ENCODE measurements around the gene CD55.

Gene CD55, protein sequence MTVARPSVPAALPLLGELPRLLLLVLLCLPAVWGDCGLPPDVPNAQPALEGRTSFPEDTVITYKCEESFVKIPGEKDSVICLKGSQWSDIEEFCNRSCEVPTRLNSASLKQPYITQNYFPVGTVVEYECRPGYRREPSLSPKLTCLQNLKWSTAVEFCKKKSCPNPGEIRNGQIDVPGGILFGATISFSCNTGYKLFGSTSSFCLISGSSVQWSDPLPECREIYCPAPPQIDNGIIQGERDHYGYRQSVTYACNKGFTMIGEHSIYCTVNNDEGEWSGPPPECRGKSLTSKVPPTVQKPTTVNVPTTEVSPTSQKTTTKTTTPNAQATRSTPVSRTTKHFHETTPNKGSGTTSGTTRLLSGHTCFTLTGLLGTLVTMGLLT

DNA sequence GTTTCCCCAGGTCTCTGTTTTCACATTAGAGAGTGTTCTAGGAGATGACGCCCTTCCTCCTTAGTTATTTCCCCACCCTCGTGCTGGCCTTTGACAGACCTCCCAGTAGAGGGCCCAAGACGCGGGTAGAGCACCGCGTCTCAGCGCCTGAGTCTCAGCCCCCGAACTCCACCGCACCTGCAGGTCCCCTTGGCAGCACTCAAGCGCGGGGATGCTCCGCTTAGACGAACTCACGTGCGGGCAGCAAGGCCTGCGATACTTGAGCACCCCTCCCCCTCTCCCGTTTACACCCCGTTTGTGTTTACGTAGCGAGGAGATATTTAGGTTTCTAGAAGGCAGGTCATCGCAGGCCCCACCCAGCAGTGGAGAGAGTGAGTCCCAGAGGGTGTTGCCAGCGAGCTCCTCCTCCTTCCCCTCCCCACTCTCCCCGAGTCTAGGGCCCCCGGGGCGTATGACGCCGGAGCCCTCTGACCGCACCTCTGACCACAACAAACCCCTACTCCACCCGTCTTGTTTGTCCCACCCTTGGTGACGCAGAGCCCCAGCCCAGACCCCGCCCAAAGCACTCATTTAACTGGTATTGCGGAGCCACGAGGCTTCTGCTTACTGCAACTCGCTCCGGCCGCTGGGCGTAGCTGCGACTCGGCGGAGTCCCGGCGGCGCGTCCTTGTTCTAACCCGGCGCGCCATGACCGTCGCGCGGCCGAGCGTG is at the start of gene CD55:
TSS of gene CD55 (plus strand) at position 600 of the 711 bp plus-strand sequence. CDS start at position 688, 88 bp downstream.
- TF ChIP-seq, protein P1, sequence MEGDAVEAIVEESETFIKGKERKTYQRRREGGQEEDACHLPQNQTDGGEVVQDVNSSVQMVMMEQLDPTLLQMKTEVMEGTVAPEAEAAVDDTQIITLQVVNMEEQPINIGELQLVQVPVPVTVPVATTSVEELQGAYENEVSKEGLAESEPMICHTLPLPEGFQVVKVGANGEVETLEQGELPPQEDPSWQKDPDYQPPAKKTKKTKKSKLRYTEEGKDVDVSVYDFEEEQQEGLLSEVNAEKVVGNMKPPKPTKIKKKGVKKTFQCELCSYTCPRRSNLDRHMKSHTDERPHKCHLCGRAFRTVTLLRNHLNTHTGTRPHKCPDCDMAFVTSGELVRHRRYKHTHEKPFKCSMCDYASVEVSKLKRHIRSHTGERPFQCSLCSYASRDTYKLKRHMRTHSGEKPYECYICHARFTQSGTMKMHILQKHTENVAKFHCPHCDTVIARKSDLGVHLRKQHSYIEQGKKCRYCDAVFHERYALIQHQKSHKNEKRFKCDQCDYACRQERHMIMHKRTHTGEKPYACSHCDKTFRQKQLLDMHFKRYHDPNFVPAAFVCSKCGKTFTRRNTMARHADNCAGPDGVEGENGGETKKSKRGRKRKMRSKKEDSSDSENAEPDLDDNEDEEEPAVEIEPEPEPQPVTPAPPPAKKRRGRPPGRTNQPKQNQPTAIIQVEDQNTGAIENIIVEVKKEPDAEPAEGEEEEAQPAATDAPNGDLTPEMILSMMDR (IDR thresholded peaks at IDR 0.05; ENCODE audit: low read depth, low read length, missing control alignments) = peak; percentile 41
- H3K27me3 ChIP-seq (replicated peaks) = no peaks in the 10 kb centered on the region
- H3K36me3 ChIP-seq (replicated peaks) = peaks cover 10% of the 10 kb centered on the region
- in situ Hi-C loops (cut with HindIII; ENCODE audit: low pct_ligation_motif_present, low sequenced_read_pairs) = no loop called here
- peak within 1 kb of the TSS; percentile 88 for H3K27ac ChIP-seq
- H3K4me3 ChIP-seq (ENCODE audit: low read depth, low read length) = peak within 1 kb of the TSS; percentile 82
- peak; percentile 95 for DNase-seq

DNA sequence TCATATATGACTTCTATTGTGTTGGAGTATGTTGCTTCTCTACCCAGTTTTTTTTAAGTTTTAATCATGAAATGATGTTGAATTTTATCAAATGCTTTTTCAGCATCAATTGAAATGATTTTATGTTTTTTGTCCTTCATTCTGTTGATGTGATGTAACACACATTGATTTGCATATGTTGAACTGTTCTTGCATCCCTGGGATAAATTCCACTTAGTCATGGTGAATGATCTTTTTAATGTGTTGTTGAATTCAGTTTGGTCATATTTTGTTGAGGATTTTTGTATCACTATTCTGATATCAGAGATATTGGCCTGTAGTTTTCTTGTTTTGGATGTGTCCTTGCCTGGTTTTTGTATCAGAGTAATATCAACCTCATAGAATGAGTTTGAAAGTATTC is 46.6 kb upstream of the CD55 start:
- TF ChIP-seq, protein P1 (IDR thresholded peaks at IDR 0.05; ENCODE audit: low read depth, low read length, missing control alignments) = no peak
- no peaks in the 10 kb centered on the region for H3K27me3 ChIP-seq (replicated peaks)
- H3K4me3 ChIP-seq (ENCODE audit: low read depth, low read length) = no peak overlapping the region
- H3K27ac ChIP-seq = no peak overlapping the region
- H3K36me3 ChIP-seq (replicated peaks) = no peaks in the 10 kb centered on the region
- no peak for DNase-seq
- in situ Hi-C loops (cut with HindIII; ENCODE audit: low pct_ligation_motif_present, low sequenced_read_pairs) = no loop called here

DNA sequence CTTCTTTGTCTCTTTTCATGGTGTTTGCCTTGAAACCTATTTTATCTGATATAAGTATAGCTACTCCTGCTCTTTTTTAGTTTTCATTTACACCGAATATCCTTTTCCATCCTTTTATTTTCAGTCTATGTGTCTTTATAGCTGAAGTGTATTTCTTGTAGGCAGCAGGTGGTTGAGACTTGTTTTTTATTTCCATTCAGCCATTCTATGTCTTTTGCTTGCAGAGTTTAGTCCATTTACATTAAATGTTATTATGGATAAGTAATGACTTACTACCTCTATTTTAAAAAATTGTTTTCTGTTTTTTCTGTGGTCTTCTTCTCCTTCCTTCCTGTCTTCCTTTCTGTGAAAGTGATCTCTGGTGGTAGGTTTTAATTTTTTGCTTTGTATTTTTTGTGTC is 45.0 kb upstream of the CD55 start:
- no peak for DNase-seq
- H3K4me3 ChIP-seq (ENCODE audit: low read depth, low read length) = no peak overlapping the region
- no peaks in the 10 kb centered on the region for H3K36me3 ChIP-seq (replicated peaks)
- no peaks in the 10 kb centered on the region for H3K27me3 ChIP-seq (replicated peaks)
- in situ Hi-C loops (cut with HindIII; ENCODE audit: low pct_ligation_motif_present, low sequenced_read_pairs) = no loop called here
- TF ChIP-seq, protein P1 (IDR thresholded peaks at IDR 0.05; ENCODE audit: low read depth, low read length, missing control alignments) = no peak
- no peak overlapping the region for H3K27ac ChIP-seq

DNA sequence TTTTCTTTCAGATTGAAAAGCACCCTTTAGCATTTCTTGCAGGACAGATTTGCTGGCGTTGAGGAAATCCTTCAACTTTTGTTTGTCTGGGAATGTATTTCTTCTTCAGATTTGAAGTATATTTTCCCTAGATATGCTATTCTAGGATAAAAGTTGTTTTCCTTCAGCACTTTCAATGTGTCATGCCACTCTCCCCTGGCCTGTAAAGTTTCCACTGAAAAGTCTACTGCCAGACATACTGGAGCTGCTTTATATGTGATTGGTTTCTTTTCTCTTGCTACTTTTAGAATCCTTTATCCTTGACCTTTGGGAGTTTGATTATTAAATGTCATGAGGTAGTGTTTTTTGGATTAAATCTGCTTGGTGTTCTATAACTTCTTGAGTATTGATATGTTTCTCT is 44.2 kb upstream of the CD55 start:
- Histone ChIP-seq H3K4me3 (ENCODE audit: low read depth, low read length) (no peak overlapping the region), H3K27me3 (replicated peaks) (no peaks in the 10 kb centered on the region), H3K36me3 (replicated peaks) (no peaks in the 10 kb centered on the region), H3K27ac (no peak overlapping the region)
- in situ Hi-C loops (cut with HindIII; ENCODE audit: low pct_ligation_motif_present, low sequenced_read_pairs) = no loop called here
- no peak for DNase-seq
- TF ChIP-seq, protein P1 (IDR thresholded peaks at IDR 0.05; ENCODE audit: low read depth, low read length, missing control alignments) = no peak

DNA sequence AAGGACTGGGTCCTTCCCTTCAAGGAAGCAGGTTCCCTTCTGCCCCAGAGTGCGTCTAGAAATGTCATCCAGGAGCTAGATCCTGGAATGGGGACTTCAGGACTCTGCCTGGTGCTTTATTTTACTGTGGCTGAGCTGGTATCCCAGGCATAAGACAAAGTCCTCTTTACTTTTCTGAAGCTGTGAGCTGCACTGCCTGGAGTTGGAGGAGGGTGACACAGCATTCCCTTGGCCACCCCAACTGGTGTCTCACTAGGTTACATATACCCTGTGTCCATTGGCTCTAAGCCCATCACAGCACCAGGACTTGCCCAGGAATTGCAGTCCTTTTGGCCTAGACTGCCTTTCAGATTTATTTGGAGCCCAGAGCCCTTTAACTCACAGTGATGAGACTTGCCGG is 41.8 kb upstream of the CD55 start:
- in situ Hi-C loops (cut with HindIII; ENCODE audit: low pct_ligation_motif_present, low sequenced_read_pairs) = no loop called here
- TF ChIP-seq, protein P1 (IDR thresholded peaks at IDR 0.05; ENCODE audit: low read depth, low read length, missing control alignments) = no peak
- Histone ChIP-seq H3K27me3 (replicated peaks) (no peaks in the 10 kb centered on the region), H3K36me3 (replicated peaks) (no peaks in the 10 kb centered on the region), H3K4me3 (ENCODE audit: low read depth, low read length) (no peak overlapping the region), H3K27ac (no peak overlapping the region)
- DNase-seq = no peak

Data from brain microvascular endothelial cell (primary cell).